Tibial nerve (tissue), 4 donors: ENCODE results near the gene FANCC. TPM values are rescaled to one million over a fixed set of nuclear protein-coding genes. Genes with fewer than 3 reads are reported as not detected.

ENCODE experiments used
- DNase-seq, 2 donors: peaks; one replicate each; pipeline ENCODE4 v3.0.0-alpha.2; 2019; ENCODE audit warnings: low spot score in 2 of 2
- H3K27ac ChIP-seq, 4 donors: fragments of 200-600 bp; sonication (generic) in 3 of 4; one replicate each; pipeline ENCODE4 v1.5.1; 2017 to 2019; ENCODE audit warnings: mild to moderate bottlenecking in 1 of 4
- H3K27me3 ChIP-seq, 2 donors: fragments of 200-600 bp; sonication (generic) in 1 of 2; one replicate each; pipeline versions ENCODE4 v1.5.1 to v1.6.0; 2017 to 2019
- H3K36me3 ChIP-seq, 3 donors: fragments of 200-600 bp; sonication (generic); one replicate each; pipeline ENCODE4 v1.5.1; 2018 to 2019
- H3K4me1 ChIP-seq, 4 donors: fragments of 200-600 bp; sonication (generic) in 3 of 4; one replicate each; pipeline ENCODE4 v1.5.1; 2017 to 2019
- H3K4me3 ChIP-seq, 4 donors: fragments of 200-600 bp; sonication (generic) in 3 of 4; one replicate each; pipeline ENCODE4 v1.5.1; 2017 to 2019; ENCODE audit warnings: mild to moderate bottlenecking in 1 of 4, moderate library complexity in 1 of 4
- H3K9me3 ChIP-seq, 4 donors: fragments of 200-600 bp; sonication (generic) in 3 of 4; one replicate each; pipeline ENCODE4 v1.5.1; 2017 to 2019
- CTCF ChIP-seq, 5 experiments: fragments of 200-600 bp in 3 of 5; fragments of 450-650 bp in 2 of 5; sonication (generic) in 3 of 5; IDR thresholded peaks; one replicate each; pipeline ENCODE4 v1.5.1; 2016 to 2019; ENCODE audit warnings: antibody characterized with exemption in 5 of 5, mild to moderate bottlenecking in 3 of 5, moderate library complexity in 2 of 5
- EP300 ChIP-seq, 2 donors: sonication (generic); formaldehyde crosslinking; IDR thresholded peaks; one replicate each; pipeline ENCODE4 v1.6.1; 2017; ENCODE audit warnings: antibody characterized with exemption in 2 of 2, mild to moderate bottlenecking in 1 of 2
- POLR2A ChIP-seq, 2 donors: fragments of 450-650 bp; IDR thresholded peaks; one replicate each; pipeline ENCODE4 v1.6.1; 2017; ENCODE audit warnings: antibody characterized with exemption in 2 of 2, mild to moderate bottlenecking in 2 of 2, moderate library complexity in 2 of 2
- WGBS, 2 donors: methylation state at CpG; one replicate each; pipeline ENCODE4 v1.1.5; 2018; 5-methylcytosine and 5-hydroxymethylcytosine counted together
- total RNA-seq, 4 donors: library from RNA; depleted of rRNA; stranded (reverse); fragments of >200 nt; gene quantifications; one replicate each; pipeline ENCODE4 v1.1.0, GENCODE V29; 2016

Gene FANCC
- total RNA-seq, 4 donors from 2014 or later, result 6.5 to 12.6 (median 10.2) TPM

- TF ChIP-seq CTCF (IDR thresholded peaks at IDR 0.05), result no peak
- TF ChIP-seq POLR2A (IDR thresholded peaks at IDR 0.05), result no peak
- TF ChIP-seq EP300 (IDR thresholded peaks at IDR 0.05), result no peak
- WGBS, 2 donors, result 80 to 86% methylated on average over 5 of the region's 5 CpGs
- DNase-seq, result no peak
- peaks cover 0 to 3% (median 0%) of the 10 kb centered on the region in 4 donors for H3K4me1 ChIP-seq
- no peaks in the 10 kb centered on the region for H3K9me3 ChIP-seq
- H3K4me3 ChIP-seq, result no peak overlapping the region
- H3K27ac ChIP-seq, result no peak overlapping the region
- H3K27me3 ChIP-seq, result no peaks in the 10 kb centered on the region
- H3K36me3 ChIP-seq, result no peaks in the 10 kb centered on the region
Measured at GRCh38 chr9:95215336-95215898, 102.1 kb downstream of the FANCC start.

GRCh38 chr9:95213117-95213516 is 104.4 kb downstream of the FANCC start:
- Histone ChIP-seq H3K9me3 (no peaks in the 10 kb centered on the region), H3K4me3 (no peak overlapping the region), H3K36me3 (no peaks in the 10 kb centered on the region), H3K27ac (no peak overlapping the region), H3K27me3 (no peaks in the 10 kb centered on the region), H3K4me1 (peaks cover 0 to 3% (median 0%) of the 10 kb centered on the region in 4 donors)
- DNase-seq, result no peak
- TF ChIP-seq EP300 (IDR thresholded peaks at IDR 0.05) (no peak), CTCF (IDR thresholded peaks at IDR 0.05) (no peak), POLR2A (IDR thresholded peaks at IDR 0.05) (no peak)

- H3K27ac ChIP-seq, result no peak overlapping the region
- DNase-seq, result no peak
- WGBS, 2 donors, result 42 to 48% methylated on average over 1 of the region's 1 CpG
- H3K27me3 ChIP-seq, result no peaks in the 10 kb centered on the region
- H3K4me3 ChIP-seq, result no peak overlapping the region
- H3K4me1 ChIP-seq, result peaks cover 0 to 13% (median 0%) of the 10 kb centered on the region in 4 donors
- H3K36me3 ChIP-seq, result no peaks in the 10 kb centered on the region
- TF ChIP-seq CTCF (IDR thresholded peaks at IDR 0.05), result no peak
- TF ChIP-seq EP300 (IDR thresholded peaks at IDR 0.05), result no peak
- TF ChIP-seq POLR2A (IDR thresholded peaks at IDR 0.05), result no peak
- H3K9me3 ChIP-seq, result no peaks in the 10 kb centered on the region
Measured at GRCh38 chr9:95211028-95211427, 106.5 kb downstream of the FANCC start.

GRCh38 chr9:95207403-95207802 is 110.1 kb downstream of the FANCC start:
- no peaks in the 10 kb centered on the region for H3K27me3 ChIP-seq
- no peak overlapping the region for H3K27ac ChIP-seq
- no peaks in the 10 kb centered on the region for H3K9me3 ChIP-seq
- H3K4me3 ChIP-seq, result no peak overlapping the region
- no peaks in the 10 kb centered on the region for H3K36me3 ChIP-seq
- H3K4me1 ChIP-seq, result peaks cover 0 to 23% (median 0%) of the 10 kb centered on the region in 4 donors
- TF ChIP-seq POLR2A (IDR thresholded peaks at IDR 0.05), result no peak
- no peak for TF ChIP-seq CTCF (IDR thresholded peaks at IDR 0.05)
- TF ChIP-seq EP300 (IDR thresholded peaks at IDR 0.05), result no peak
- DNase-seq, result no peak
- 91 to 95% methylated on average over 4 of the region's 4 CpGs for WGBS, 2 donors

- WGBS, 2 donors, result 44 to 54% methylated on average over 8 of the region's 8 CpGs
- no peak for TF ChIP-seq EP300 (IDR thresholded peaks at IDR 0.05)
- no peak for TF ChIP-seq POLR2A (IDR thresholded peaks at IDR 0.05)
- TF ChIP-seq CTCF (IDR thresholded peaks at IDR 0.05), result no peak
- DNase-seq, result no peak
- Histone ChIP-seq H3K27ac (peak overlapping the region in 1 of 4 donors; percentile 4), H3K9me3 (no peaks in the 10 kb centered on the region), H3K4me3 (peak overlapping the region in 1 of 4 donors; percentile 15), H3K27me3 (no peaks in the 10 kb centered on the region), H3K4me1 (peaks cover 0 to 34% (median 0%) of the 10 kb centered on the region in 4 donors), H3K36me3 (no peaks in the 10 kb centered on the region)
Measured at GRCh38 chr9:95206143-95206542, 111.4 kb downstream of the FANCC start.
